A549 treated with AZD2906 at 1 μM for 4 hours (cell line): Measurements from ENCODE around the gene ID2. TPM values are rescaled to one million over a fixed set of nuclear protein-coding genes. Genes with fewer than 3 reads are reported as not detected.

Experiments
- total RNA-seq: library from RNA; stranded (reverse); fragments of 200-300 nt; extraction: Qiagen RNA extraction; gene quantifications from 5 replicates; pipeline ENCODE4 v1.2.3, GENCODE V29; 2022

Gene ID2, protein sequence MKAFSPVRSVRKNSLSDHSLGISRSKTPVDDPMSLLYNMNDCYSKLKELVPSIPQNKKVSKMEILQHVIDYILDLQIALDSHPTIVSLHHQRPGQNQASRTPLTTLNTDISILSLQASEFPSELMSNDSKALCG
- 61.4 to 112 TPM (median 80.3 TPM) in 5 replicates for total RNA-seq

DNA sequence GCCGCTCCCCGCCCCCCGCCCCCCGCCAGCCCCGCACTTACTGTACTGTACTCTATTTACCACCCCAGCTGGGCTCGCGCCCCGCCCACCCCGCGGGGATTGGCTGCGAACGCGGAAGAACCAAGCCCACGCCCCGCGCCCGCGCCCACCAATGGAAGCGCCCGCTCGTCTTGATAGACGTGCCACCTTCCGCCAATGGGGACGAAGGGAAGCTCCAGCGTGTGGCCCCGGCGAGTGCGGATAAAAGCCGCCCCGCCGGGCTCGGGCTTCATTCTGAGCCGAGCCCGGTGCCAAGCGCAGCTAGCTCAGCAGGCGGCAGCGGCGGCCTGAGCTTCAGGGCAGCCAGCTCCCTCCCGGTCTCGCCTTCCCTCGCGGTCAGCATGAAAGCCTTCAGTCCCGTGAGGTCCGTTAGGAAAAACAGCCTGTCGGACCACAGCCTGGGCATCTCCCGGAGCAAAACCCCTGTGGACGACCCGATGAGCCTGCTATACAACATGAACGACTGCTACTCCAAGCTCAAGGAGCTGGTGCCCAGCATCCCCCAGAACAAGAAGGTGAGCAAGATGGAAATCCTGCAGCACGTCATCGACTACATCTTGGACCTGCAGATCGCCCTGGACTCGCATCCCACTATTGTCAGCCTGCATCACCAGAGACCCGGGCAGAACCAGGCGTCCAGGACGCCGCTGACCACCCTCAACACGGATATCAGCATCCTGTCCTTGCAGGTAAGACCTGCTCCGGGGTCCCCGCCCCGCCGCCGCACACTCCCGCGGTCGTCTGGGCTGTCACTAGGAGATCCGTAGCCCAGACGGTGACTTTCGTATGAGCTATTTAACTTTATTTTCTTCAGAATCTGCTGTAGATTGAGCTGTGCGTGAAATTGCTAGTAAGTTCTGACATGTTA is at the start of gene ID2:
Gene ID2, plus strand, starts transcription at position 271 of the 907 bp plus-strand sequence. Its CDS starts 110 bp downstream, at position 381.

Other genes starting within 250 kb of the ID2 start
- 15.4 to 20.7 TPM (median 17.5 TPM) in 5 replicates for gene KIDINS220, start 155.6 kb downstream of the ID2 start, total RNA-seq